ENCODE results near the gene PRKCA. TPM values are rescaled to one million over a fixed set of nuclear protein-coding genes. Genes with fewer than 3 reads are reported as not detected.
"Not testable (repeated sequence)": the region's sequence is repeated elsewhere in the genome, so short reads cannot be mapped to it uniquely, and the experiment has no call there.

Gene PRKCA
- total and polyA plus RNA-seq, 9 of the 15 experiments (the other 6 are each of a cell fraction or from before 2014, with no cell fraction given): 3.2 to 33.0 (median 17.8) TPM

DNA sequence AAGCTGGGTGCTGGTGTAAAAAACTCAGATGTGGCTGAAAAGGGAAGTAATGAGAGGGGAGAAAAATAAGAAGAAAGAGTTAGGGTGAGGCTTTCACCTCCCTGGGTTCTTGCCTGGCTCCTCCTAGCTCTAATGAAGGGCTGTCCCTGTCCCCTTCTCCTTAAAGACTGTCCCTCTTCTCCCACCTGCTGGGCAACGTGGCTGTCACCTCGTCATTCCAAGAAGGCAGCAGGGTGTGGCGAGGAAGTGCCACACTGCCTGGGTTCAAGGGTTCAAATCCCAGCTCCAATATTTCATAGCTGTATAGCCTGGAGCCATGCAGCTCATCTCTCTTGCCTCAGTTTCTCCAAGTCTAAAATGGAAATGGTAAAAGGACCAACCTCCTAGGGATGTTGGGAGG is 410.0 kb downstream of the PRKCA start:
- ATAC-seq: no peak
- POLR2A ChIA-PET: interaction anchor here (0.7 kb wide), 1 partner anchor 204 kb away, joined by 3 read pairs; no protein-coding TSS in a partner anchor
- no peak overlapping the region for H3K4me3 ChIP-seq

DNA sequence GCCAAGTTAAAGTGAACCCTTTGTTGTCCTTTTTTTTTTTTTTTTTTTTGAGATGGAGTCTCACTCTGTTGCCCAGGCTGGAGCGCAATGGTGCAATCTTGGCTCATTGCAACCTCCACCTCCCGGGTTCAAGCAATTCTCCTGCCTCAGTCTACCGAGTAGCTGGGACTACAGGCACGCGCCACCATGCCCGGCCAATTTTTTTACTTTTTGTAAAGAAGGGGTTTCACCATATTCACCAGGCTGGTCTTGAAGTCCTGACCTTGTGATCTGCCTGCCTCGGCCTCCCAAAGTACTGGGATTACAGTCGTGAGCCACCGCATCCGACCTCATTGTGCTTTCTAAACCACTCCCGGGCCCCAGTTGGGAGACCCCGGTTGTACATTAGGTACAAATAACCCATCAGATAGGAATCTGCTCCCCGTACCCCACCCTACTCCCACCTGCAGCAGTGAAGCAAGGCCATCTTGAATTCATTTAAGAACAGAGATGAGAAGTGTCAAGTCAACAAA is 410.7 kb downstream of the PRKCA start:
- H3K9ac ChIP-seq (ENCODE audit: insufficient read depth in 1 of 2, low read depth in 2 of 2, low read length in 2 of 2); in situ Hi-C loops (cut with MboI); DNase-seq (ENCODE audit: extremely low read depth in 1 of 4, low spot score in 3 of 4); H3K4me2 ChIP-seq (ENCODE audit: insufficient read depth, low read length); H3K36me3 ChIP-seq (ENCODE audit: control insufficient read depth, insufficient read depth, low read length); intact Hi-C loops (cut with micrococcal nuclease); H3K4me1 ChIP-seq (replicated peaks in 1 of 2; ENCODE audit: control insufficient read depth in 2 of 2, insufficient read depth in 2 of 2, low read length in 2 of 2); BruUV-seq (replicated peaks); H3K9me3 ChIP-seq (replicated peaks; ENCODE audit: control insufficient read depth, insufficient read depth, low read depth, low read length); H3K79me2 ChIP-seq (ENCODE audit: control insufficient read depth, insufficient read depth, low read length); H3K4me3 ChIP-seq; FAIRE-seq; H3K27ac ChIP-seq (ENCODE audit: extremely low read depth, low read depth, low read length); H4K20me1 ChIP-seq (replicated peaks; ENCODE audit: control insufficient read depth, insufficient read depth, low read length); H3K9me1 ChIP-seq (ENCODE audit: control insufficient read depth, insufficient read depth, low read length); ATAC-seq; H2AFZ ChIP-seq (ENCODE audit: low read depth, low read length); H3K27me3 ChIP-seq (ENCODE audit: control insufficient read depth in 2 of 2, insufficient read depth in 2 of 2, low read length in 2 of 2): not testable (repeated sequence)
- POLR2A ChIA-PET: interaction anchor here (0.7 kb wide), 1 partner anchor 203 kb away, joined by 3 read pairs; no protein-coding TSS in a partner anchor
- WGBS (ENCODE audit: insufficient coverage, low coverage, missing lambda C conversion rate): 85% methylated on average over 13 of the region's 13 CpGs
- CTCF ChIA-PET (ENCODE audit: low intra/inter-chr PET ratio): interaction anchor here (0.6 kb wide), 1 partner anchor 192 kb away, joined by 3 read pairs; no protein-coding TSS in a partner anchor

More for the DNA sequence above, 410.0 kb downstream of the PRKCA start:
- BruUV-seq (replicated peaks): no TSS peak
- H3K27me3 ChIP-seq (ENCODE audit: control insufficient read depth in 2 of 2, insufficient read depth in 2 of 2, low read length in 2 of 2): no peaks in the 10 kb centered on the region
- 51% methylated on average over 3 of the region's 3 CpGs for WGBS (ENCODE audit: insufficient coverage, low coverage, missing lambda C conversion rate)
- H3K9ac ChIP-seq (ENCODE audit: insufficient read depth in 1 of 2, low read depth in 2 of 2, low read length in 2 of 2): no peak overlapping the region
- no peak for TF ChIP-seq ZNF232 (CRISPR knock-in tag; IDR thresholded peaks at IDR 0.05)
- TF ChIP-seq, protein P1, sequence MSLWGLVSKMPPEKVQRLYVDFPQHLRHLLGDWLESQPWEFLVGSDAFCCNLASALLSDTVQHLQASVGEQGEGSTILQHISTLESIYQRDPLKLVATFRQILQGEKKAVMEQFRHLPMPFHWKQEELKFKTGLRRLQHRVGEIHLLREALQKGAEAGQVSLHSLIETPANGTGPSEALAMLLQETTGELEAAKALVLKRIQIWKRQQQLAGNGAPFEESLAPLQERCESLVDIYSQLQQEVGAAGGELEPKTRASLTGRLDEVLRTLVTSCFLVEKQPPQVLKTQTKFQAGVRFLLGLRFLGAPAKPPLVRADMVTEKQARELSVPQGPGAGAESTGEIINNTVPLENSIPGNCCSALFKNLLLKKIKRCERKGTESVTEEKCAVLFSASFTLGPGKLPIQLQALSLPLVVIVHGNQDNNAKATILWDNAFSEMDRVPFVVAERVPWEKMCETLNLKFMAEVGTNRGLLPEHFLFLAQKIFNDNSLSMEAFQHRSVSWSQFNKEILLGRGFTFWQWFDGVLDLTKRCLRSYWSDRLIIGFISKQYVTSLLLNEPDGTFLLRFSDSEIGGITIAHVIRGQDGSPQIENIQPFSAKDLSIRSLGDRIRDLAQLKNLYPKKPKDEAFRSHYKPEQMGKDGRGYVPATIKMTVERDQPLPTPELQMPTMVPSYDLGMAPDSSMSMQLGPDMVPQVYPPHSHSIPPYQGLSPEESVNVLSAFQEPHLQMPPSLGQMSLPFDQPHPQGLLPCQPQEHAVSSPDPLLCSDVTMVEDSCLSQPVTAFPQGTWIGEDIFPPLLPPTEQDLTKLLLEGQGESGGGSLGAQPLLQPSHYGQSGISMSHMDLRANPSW (CRISPR knock-in tag; IDR thresholded peaks at IDR 0.05): no peak
- no peak for TF ChIP-seq SMAD4 (CRISPR knock-in tag; conservative IDR thresholded peaks at IDR 0.05)
- TF ChIP-seq ZNF717 (CRISPR knock-in tag; IDR thresholded peaks at IDR 0.05): no peak
- no peak for TF ChIP-seq HNRNPH1 (optimal IDR thresholded peaks at IDR 0.05; ENCODE audit: low read depth, low read length)
- no peak overlapping the region for H3K4me2 ChIP-seq (ENCODE audit: insufficient read depth, low read length)
- no peaks in the 10 kb centered on the region; the same call in 2 of the 3 replicates for H3K36me3 ChIP-seq (ENCODE audit: control insufficient read depth, insufficient read depth, low read length)
- H2AFZ ChIP-seq (ENCODE audit: low read depth, low read length): no peak overlapping the region
- DNase-seq (ENCODE audit: extremely low read depth in 1 of 4, low spot score in 3 of 4) (no peak), FAIRE-seq (no peak)
- in situ Hi-C loops (cut with MboI): no loop called here
- intact Hi-C loops (cut with micrococcal nuclease): no loop called here
- no peaks in the 10 kb centered on the region for H3K9me3 ChIP-seq (replicated peaks; ENCODE audit: control insufficient read depth, insufficient read depth, low read depth, low read length)
- no peaks in the 10 kb centered on the region for H3K79me2 ChIP-seq (ENCODE audit: control insufficient read depth, insufficient read depth, low read length)
- H3K27ac ChIP-seq (ENCODE audit: extremely low read depth, low read depth, low read length): no peak overlapping the region
- H4K20me1 ChIP-seq (replicated peaks; ENCODE audit: control insufficient read depth, insufficient read depth, low read length): no peaks in the 10 kb centered on the region
- no peaks in the 10 kb centered on the region for H3K9me1 ChIP-seq (ENCODE audit: control insufficient read depth, insufficient read depth, low read length)
- CTCF ChIA-PET (ENCODE audit: low intra/inter-chr PET ratio): interaction anchor here (0.6 kb wide), 1 partner anchor 193 kb away, joined by 3 read pairs; no protein-coding TSS in a partner anchor
- H3K4me1 ChIP-seq (replicated peaks in 1 of 2; ENCODE audit: control insufficient read depth in 2 of 2, insufficient read depth in 2 of 2, low read length in 2 of 2): no peaks in the 10 kb centered on the region

Data from K562 (cell line).